Muscle layer of colon (tissue), 2 donors: ENCODE results near the gene MYL11.

ENCODE experiments used
- H3K27ac ChIP-seq: one replicate; pipeline ENCODE4 v1.7.0; 2013; ENCODE audit warnings: low read depth, mild to moderate bottlenecking, low read length, moderate library complexity
- H3K27me3 ChIP-seq, 2 donors: one replicate each; pipeline ENCODE4 v1.7.0; 2013; ENCODE audit warnings: low read length in 2 of 2, mild to moderate bottlenecking in 2 of 2; ENCODE audit not compliant: insufficient read depth in 2 of 2, control insufficient read depth in 1 of 2
- H3K36me3 ChIP-seq: one replicate; pipeline ENCODE4 v1.7.0; 2013; ENCODE audit warnings: mild to moderate bottlenecking, low read length; ENCODE audit not compliant: insufficient read depth
- H3K4me1 ChIP-seq: one replicate; pipeline ENCODE4 v1.7.0; 2013; ENCODE audit warnings: mild to moderate bottlenecking, low read length; ENCODE audit not compliant: insufficient read depth
- H3K4me3 ChIP-seq, 2 donors: one replicate each; pipeline ENCODE4 v1.7.0; 2013; ENCODE audit warnings: low read length in 2 of 2, low read depth in 1 of 2, mild to moderate bottlenecking in 1 of 2, moderate library complexity in 1 of 2
- H3K9ac ChIP-seq: one replicate; pipeline ENCODE4 v1.7.0; 2013; ENCODE audit warnings: low read length
- H3K9me3 ChIP-seq: one replicate; pipeline ENCODE4 v1.7.0; 2013; ENCODE audit warnings: mild to moderate bottlenecking, low read length
- donor health status: abdominal sarcoma.
- donor health status: Adenocarcinoma of cecum.

The MYL11 gene

DNA sequence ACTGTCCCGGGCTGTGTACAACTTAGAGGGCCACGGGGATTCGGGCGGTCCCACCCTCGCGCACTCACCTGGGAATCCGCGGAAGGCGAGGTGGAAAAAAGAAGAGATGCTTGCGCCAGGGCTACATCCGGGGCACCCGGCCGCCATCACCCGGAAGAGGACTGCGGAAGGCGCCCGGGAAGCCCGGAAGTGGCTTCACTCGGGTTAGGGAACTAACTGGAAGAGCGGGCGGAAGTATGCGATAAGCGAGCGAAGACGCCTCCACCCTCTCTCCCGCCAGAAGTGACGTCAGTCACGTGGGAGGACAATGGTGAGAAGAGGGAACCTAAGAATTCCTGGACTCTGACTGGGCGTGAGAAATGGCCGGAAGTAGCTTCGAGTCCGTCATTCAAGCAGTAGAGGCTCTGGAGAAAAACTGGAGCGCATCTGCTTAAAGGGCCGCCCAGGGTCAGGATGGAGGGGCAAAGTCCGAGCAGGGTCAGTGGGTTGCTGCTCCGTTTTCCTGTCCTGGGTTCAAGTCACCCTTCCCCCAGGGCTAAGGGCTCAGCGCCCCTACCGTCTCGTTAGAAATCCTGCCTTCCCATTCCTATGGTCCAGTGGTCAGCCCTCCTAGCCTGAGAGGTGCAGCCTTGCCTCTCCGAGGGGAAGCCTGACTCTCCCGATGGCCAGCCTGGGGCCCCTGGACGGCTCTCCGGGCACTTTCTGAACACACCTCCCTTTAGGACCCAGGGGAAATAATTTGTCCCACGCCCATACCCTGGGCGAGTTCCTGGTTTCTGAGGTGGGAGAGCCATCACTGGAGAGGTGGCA lies 19.3 kb upstream of the MYL11 start, which contains the start of gene CD2BP2:
Gene CD2BP2, minus strand, starts transcription at position 165 of the 810 bp plus-strand sequence. CDS start 627 bp downstream, outside the sequence.
- Histone ChIP-seq H3K4me1 (peaks cover 48% of the 10 kb centered on the region), H3K36me3 (peaks cover 64% of the 10 kb centered on the region), H3K27me3 (no peaks in the 10 kb centered on the region), H3K9me3 (no peaks in the 10 kb centered on the region), H3K9ac (peak within 1 kb of the TSS; percentile 99), H3K27ac (peak within 1 kb of the TSS; percentile 95), H3K4me3 (peak within 1 kb of the TSS; percentile 83 to 97)

DNA sequence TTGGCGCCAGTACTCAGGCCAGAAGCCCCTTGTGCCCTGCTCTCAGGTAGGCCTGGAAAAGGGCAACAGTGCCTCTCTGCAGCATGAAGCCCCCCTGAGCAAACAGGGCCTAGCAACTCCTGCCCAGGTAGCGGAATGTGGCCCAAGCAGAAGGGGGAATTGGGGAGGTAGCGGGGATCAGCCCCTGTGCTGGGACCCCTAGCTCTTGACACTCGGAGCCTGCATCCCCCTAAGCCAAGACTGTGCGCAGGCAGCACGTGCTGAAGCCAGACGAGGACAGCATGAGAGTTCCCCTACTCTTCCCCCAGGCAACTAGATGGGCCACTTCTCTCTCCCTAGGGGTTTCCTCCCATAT lies 18.7 kb upstream of the MYL11 start:
- Histone ChIP-seq H3K36me3 (peaks cover 64% of the 10 kb centered on the region), H3K4me3 (peak overlapping the region; percentile 28 to 97), H3K9ac (peak overlapping the region; percentile 99)

DNA sequence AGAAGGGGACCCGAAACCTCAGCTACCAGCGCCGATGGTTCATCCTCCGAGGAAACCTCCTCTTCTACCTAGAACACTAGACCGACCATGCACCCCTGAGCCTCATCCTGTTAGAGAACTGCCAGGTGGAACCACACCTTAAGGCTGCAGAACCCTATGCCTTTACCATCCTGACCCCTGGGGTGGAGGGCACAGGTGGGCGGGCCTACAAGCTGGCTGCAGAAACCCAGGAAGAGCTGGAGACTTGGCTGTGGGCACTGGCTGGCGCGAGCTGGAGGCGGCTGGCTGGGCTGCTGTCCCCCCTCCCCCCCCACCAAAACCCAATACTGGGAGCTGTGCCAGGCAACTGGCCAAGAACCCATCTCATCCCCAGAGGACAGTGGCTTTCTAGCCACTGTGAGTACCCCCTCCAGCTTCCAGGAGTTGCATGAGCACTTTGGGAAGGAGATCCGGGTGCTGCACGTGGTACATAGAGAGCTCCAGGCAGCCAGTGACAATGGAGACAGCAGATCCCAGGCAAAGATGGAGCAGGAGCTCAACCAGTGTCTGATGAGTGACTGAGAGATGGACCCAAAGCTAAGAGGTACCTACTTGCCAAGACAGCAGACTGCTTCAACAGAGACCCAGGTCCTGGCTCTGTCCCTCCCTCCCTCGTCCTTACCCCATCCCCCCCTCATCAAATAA lies 18.1 kb upstream of the MYL11 start:
- Histone ChIP-seq H3K27ac (peak overlapping the region; percentile 95), H3K9me3 (no peaks in the 10 kb centered on the region), H3K36me3 (peaks cover 64% of the 10 kb centered on the region), H3K9ac (peak overlapping the region; percentile 99), H3K27me3 (no peaks in the 10 kb centered on the region), H3K4me3 (peak overlapping the region in 1 of 2 donors; percentile 97), H3K4me1 (peaks cover 45% of the 10 kb centered on the region)

More for the DNA sequence above, 18.7 kb upstream of the MYL11 start:
- H3K27ac ChIP-seq: peak overlapping the region; percentile 95
- H3K27me3 ChIP-seq: no peaks in the 10 kb centered on the region
- H3K4me1 ChIP-seq: peaks cover 48% of the 10 kb centered on the region
- no peaks in the 10 kb centered on the region for H3K9me3 ChIP-seq

DNA sequence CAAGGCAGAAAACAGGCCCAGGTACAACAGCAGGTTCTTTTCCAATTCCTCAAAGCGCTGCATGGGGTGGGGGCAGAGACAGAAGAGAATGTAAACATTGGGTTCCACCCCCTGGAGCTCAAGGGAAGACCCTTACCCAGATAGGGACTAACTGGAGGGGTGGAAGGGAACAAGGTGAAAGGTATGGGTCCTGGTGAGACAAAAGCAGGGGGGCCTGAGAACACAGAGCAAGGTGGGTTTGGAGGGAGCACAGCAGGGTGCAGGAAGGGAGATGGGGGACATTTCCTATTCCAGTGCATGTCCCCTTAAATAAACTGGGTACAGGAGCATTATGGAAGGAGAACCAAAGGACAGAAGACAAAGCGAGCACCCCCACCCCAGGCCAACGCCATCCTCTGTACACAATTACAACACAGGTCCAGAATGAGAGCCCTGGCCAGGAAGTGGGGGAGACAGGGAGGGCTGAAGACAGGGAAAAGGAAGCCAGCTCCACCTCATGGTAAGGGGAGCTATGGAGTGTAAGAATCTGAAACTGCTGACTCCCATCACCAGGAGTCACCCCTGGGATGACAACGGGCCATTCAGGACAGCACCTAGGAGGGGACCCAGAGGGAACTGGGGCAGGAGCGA lies 17.4 kb upstream of the MYL11 start:
- no peaks in the 10 kb centered on the region for H3K27me3 ChIP-seq
- H3K36me3 ChIP-seq: peaks cover 60% of the 10 kb centered on the region
- H3K4me3 ChIP-seq: no peak overlapping the region
- H3K9ac ChIP-seq: no peak overlapping the region
- peaks cover 38% of the 10 kb centered on the region for H3K4me1 ChIP-seq
- no peaks in the 10 kb centered on the region for H3K9me3 ChIP-seq
- H3K27ac ChIP-seq: no peak overlapping the region

DNA sequence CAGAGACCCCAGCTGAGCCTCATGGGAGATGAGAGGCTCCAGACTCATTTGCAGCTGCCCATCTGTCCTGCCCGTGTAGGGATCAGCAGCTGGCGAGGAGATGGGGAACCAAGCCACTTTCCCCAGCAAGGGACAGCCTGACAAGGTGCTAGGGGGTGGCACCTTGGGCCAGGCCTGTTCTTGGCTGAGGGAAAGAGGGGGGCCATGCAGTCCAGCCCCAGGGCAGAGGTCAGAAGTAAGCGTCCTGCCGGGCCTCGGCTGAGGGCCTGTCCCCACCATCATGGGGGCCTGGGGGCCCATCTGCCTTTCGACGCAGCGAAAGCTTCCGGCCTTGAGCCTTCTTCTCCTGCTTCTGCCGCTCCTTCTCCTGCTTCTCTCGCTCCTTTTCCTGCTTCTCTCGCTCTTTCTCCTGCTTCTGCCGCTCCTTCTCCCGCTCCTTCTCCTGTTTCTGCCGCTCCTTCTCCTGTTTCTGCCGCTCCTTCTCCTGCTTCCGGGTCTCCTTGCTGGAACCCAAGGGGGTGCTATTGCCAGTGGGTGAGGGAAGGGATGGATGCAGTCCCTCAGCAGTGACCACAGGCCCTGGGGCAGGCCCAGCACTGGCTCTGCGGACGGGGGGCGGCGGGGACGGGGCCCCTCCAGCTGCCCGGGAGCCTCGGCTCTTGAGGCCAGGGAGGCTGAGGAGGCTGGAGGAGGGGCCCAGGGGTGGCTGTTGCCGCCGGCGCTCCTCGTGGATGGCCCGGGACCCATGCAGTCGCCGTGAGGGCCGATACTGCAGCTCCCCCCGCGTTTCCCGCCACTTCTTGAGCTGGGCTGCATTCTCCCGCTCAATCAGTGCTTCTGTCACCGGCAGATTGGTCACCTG lies 16.7 kb upstream of the MYL11 start:
- Histone ChIP-seq H3K27me3 (no peaks in the 10 kb centered on the region), H3K27ac (no peak overlapping the region), H3K4me1 (peaks cover 31% of the 10 kb centered on the region), H3K9ac (no peak overlapping the region), H3K36me3 (peaks cover 58% of the 10 kb centered on the region), H3K9me3 (no peaks in the 10 kb centered on the region), H3K4me3 (no peak overlapping the region)

DNA sequence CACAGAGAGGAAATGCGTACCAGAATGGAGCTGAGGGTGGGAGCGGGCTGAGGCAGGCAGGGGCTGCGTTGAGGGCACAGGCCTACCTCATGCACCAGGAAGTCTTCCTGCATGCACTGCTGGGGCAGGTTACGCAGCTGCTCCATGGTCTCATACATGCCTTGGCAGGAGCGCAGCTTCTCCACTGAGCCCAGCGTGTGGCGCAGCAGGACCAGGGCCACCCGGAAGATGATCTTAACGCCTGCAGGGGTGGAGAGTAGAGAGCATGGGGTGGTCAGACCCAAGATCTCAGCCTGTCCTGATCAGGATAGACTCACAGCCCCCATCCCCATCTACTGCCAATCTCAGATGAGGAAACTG lies 16.0 kb upstream of the MYL11 start:
- H3K27me3 ChIP-seq: no peaks in the 10 kb centered on the region
- no peak overlapping the region for H3K27ac ChIP-seq
- H3K9me3 ChIP-seq: no peaks in the 10 kb centered on the region
- peaks cover 55% of the 10 kb centered on the region for H3K36me3 ChIP-seq
- peaks cover 25% of the 10 kb centered on the region for H3K4me1 ChIP-seq
- no peak overlapping the region for H3K9ac ChIP-seq
- H3K4me3 ChIP-seq: no peak overlapping the region

DNA sequence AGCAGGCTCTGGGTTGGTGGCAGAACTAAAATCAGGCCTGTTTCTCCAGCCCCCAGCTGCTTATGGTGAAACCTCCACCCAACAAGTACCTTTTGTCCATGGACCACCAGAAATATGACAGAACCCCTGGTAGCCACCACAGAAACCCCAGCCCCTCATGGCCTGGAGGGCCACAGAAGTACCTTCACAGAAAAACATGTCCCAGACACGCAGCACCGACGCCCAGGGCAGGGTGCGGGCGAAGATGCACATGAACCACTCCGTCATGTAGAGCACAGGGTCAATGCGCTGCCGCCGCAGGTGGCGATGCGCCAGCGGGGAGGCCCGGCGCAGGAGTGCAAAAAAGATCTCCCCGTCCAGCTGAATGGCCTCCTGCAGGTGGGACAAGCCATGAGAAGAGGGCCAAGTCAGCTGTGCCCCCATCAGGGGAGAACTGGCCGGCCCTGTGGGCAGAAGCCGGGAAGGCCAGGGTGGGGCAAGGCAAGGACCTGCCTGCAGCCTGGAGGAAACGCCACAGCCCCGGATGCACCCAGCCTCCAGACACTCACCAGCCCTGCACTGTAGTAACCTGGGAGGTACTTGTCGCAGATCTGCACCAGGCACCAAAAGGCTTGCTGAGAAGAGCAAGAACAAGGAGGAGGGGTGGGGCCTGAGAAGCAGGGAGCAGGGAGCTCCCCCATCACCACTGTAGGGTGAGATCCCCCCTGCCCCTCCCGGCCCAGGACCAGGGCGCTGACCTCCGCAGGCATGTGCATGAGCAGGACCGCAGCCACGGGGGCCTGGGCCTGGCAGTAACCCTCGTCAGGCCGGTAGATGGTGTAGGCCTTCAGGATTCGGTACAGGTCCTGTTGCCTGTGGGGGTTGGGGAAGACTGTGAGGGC lies 15.4 kb upstream of the MYL11 start:
- Histone ChIP-seq H3K4me1 (peaks cover 19% of the 10 kb centered on the region), H3K27ac (no peak overlapping the region), H3K9me3 (no peaks in the 10 kb centered on the region), H3K4me3 (no peak overlapping the region), H3K27me3 (no peaks in the 10 kb centered on the region), H3K9ac (no peak overlapping the region), H3K36me3 (peaks cover 54% of the 10 kb centered on the region)

DNA sequence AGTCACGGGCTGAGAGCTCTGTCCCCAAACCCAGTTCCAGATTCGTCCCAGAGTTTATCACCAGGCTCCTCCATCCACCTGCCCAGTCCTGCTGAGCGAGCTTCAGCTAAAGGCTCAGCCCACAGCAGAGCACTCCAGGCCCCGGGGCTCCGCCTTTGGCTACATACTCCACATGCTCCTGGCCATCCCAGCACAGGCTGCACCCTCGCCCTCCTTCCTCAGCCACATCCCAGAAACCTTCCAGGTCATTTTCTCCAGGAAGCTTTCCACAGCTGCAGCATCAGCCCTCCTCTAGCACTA lies 14.8 kb upstream of the MYL11 start:
- H3K4me1 ChIP-seq: peaks cover 15% of the 10 kb centered on the region
- H3K27me3 ChIP-seq: no peaks in the 10 kb centered on the region
- H3K9me3 ChIP-seq: no peaks in the 10 kb centered on the region
- H3K36me3 ChIP-seq: peaks cover 59% of the 10 kb centered on the region
- no peak overlapping the region for H3K27ac ChIP-seq
- H3K4me3 ChIP-seq: no peak overlapping the region
- no peak overlapping the region for H3K9ac ChIP-seq

DNA sequence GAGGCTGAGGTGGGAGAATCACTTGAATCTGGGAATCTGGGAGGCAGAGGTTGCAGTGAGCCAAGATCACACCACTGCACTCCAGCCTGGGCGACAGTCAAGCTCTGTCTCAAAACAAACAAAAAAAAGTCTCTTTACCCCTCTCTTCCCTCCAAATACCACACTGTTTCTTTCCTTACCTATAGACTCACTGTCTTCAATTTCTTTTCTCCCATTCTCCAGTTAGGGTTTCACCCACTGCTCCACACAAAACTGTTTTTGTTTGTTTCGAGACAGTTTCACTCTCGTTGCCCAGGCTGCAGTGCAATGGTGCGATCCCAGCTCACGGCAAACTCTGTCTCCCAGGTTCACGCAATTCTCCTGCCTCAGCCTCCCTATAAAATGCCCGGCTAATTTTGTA lies 13.4 kb upstream of the MYL11 start:
- Histone ChIP-seq H3K9ac (no peak overlapping the region), H3K36me3 (peaks cover 69% of the 10 kb centered on the region), H3K4me1 (peaks cover 8% of the 10 kb centered on the region), H3K4me3 (no peak overlapping the region), H3K27ac (no peak overlapping the region), H3K9me3 (no peaks in the 10 kb centered on the region), H3K27me3 (no peaks in the 10 kb centered on the region)

DNA sequence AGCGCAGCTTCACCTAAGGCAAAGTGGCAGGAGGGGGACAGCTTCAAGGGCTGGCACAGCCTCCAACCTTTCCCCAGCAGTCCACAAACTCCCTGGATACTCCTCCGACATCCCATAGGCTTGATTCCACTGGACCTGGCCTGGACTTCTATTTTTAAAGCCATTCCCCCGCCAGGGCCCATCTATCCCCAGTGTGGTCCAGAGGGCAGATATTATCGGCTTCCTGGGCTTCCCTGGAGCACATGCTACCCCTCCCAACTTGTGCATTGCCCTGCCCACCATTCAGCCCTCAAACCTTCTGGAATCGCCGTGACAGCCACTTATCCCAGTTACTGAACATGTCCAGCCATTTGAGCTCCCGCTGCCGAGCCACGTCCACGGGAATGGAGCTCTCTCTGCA lies 9.4 kb upstream of the MYL11 start:
- H3K36me3 ChIP-seq: peaks cover 34% of the 10 kb centered on the region
- H3K27me3 ChIP-seq: no peaks in the 10 kb centered on the region
- peaks cover 21% of the 10 kb centered on the region for H3K4me1 ChIP-seq
- H3K9ac ChIP-seq: no peak overlapping the region
- H3K9me3 ChIP-seq: no peaks in the 10 kb centered on the region
- H3K27ac ChIP-seq: no peak overlapping the region
- no peak overlapping the region for H3K4me3 ChIP-seq
